HepG2 (cell line): Measurements from ENCODE around the gene ARGLU1. TPM values are rescaled to one million over a fixed set of nuclear protein-coding genes. Genes with fewer than 3 reads are reported as not detected.
A peak's percentile ranks its signal among the peaks of the same experiment; 100 is the strongest.

Source experiments
- ATAC-seq: fragments of 200-7000 bp; cut with Tn5 transposase; 3 replicates; pipeline ENCODE4 v1.9.1; 2020; ENCODE audit warnings: mild to moderate bottlenecking, moderate library complexity
- BruUV-seq: library from RNA; stranded (reverse); fragments of 400-500 nt; replicated peaks from 2 replicates; lab custom pipeline; 2021; lab: Mats Ljungman, UMichigan
- CTCF ChIA-PET: fragments of 300-600 bp; formaldehyde crosslinking; extraction: SDS; loops from one replicate; lab custom pipeline; 2021; ENCODE audit warnings: low total read pairs, inconsistent platforms, low intra/inter-chr PET ratio; lab: Yijun Ruan, JAX
- POLR2A ChIA-PET: fragments of 350-600 bp; sonication (Branson Sonifier 250); formaldehyde crosslinking; loops from one replicate; lab custom pipeline; 2020; ENCODE audit warnings: antibody characterized with exemption, inconsistent platforms; lab: Yijun Ruan, JAX
- DNase-seq: peaks from one replicate; pipeline ENCODE4 v3.0.0-alpha.2; 2015; ENCODE audit warnings: low spot score
- FAIRE-seq: peaks from 3 replicates; lab custom pipeline; 2011; peaks lifted over from hg19 to GRCh38; lab: Jason Lieb, UNC
- H2AFZ ChIP-seq: one replicate; pipeline ENCODE4 v1.6.1; 2011; ENCODE audit warnings: low read length, inconsistent platforms
- H3K27ac ChIP-seq: fragments of 300-600 bp; 3 replicates; pipeline ENCODE4 v1.8.0; 2011; ENCODE audit warnings: mixed run types, mild to moderate bottlenecking, mixed read lengths, low read length, inconsistent platforms; ENCODE audit not compliant: insufficient read depth; ENCODE audit errors: extremely low read length
- H3K27me3 ChIP-seq, 2 experiments: fragments of 200-600 bp in 1 of 2; 2 replicates in 1 of 2; 3 replicates in 1 of 2; pipeline versions ENCODE4 v1.6.0 to v1.8.0; 2011; ENCODE audit warnings: low read length in 2 of 2, mild to moderate bottlenecking in 2 of 2, moderate library complexity in 2 of 2, inconsistent platforms in 1 of 2; ENCODE audit not compliant: insufficient read depth in 2 of 2, control insufficient read depth in 1 of 2
- H3K36me3 ChIP-seq, 2 experiments: fragments of 200-600 bp in 1 of 2; replicated peaks in 1 of 2; 2 replicates in 1 of 2; 3 replicates in 1 of 2; pipeline versions ENCODE4 v1.5.1 to v1.8.0; 2011; ENCODE audit warnings: low read length in 2 of 2, inconsistent platforms in 1 of 2; ENCODE audit not compliant: insufficient read depth in 2 of 2, control insufficient read depth in 1 of 2
- H3K4me1 ChIP-seq: 2 replicates; pipeline ENCODE4 v1.5.1; 2012; ENCODE audit warnings: low read length, inconsistent platforms; ENCODE audit not compliant: insufficient read depth
- H3K4me2 ChIP-seq: 2 replicates; pipeline ENCODE4 v1.6.0; 2011; ENCODE audit warnings: low read depth, low read length, inconsistent platforms
- H3K4me3 ChIP-seq, 3 experiments: fragments of 200-600 bp in 1 of 3; sonication (generic), shearing (Covaris generic) in 1 of 3; replicated peaks in 1 of 3; 2 replicates each; pipeline ENCODE4 v1.5.1; 2011 to 2016; ENCODE audit warnings: low read length in 3 of 3, inconsistent platforms in 2 of 3, low read depth in 2 of 3, mild to moderate bottlenecking in 2 of 3, control low read depth in 1 of 3, mixed read lengths in 1 of 3; ENCODE audit not compliant: insufficient read depth in 1 of 3
- H3K79me2 ChIP-seq: one replicate; pipeline ENCODE4 v1.6.1; 2011; ENCODE audit warnings: low read length, inconsistent platforms; ENCODE audit not compliant: insufficient read depth
- H3K9ac ChIP-seq: 2 replicates; pipeline ENCODE4 v1.6.0; 2011; ENCODE audit warnings: mild to moderate bottlenecking, low read depth, low read length, inconsistent platforms; ENCODE audit not compliant: insufficient read depth
- H3K9me3 ChIP-seq: 2 replicates; pipeline ENCODE4 v1.5.1; 2012; ENCODE audit warnings: mild to moderate bottlenecking, low read length
- H4K20me1 ChIP-seq: 2 replicates; pipeline ENCODE4 v1.6.0; 2011; ENCODE audit warnings: inconsistent platforms, mild to moderate bottlenecking, low read length, moderate library complexity; ENCODE audit not compliant: insufficient read depth
- MAFF ChIP-seq: IDR thresholded peaks from 2 replicates; pipeline ENCODE4 v1.6.1; 2011; ENCODE audit warnings: low read depth, low read length, improper control_type of control experiment
- MAFK ChIP-seq, 2 experiments: IDR thresholded peaks in 1 of 2; conservative IDR thresholded peaks in 1 of 2; 2 replicates each; pipeline ENCODE4 v1.6.1; 2011; ENCODE audit warnings: improper control_type of control experiment in 2 of 2, low read length in 2 of 2
- RAD21 ChIP-seq: fragments of 450-650 bp; formaldehyde crosslinking; IDR thresholded peaks from 2 replicates; pipeline ENCODE4 v1.5.0; 2020; ENCODE audit warnings: mild to moderate bottlenecking
- TBX2 ChIP-seq: sonication (generic); formaldehyde crosslinking; IDR thresholded peaks from 2 replicates; pipeline ENCODE4 v1.5.0; 2020; ENCODE audit warnings: missing genetic modification reagents, mild to moderate bottlenecking, borderline replicate concordance
- ZNF30 ChIP-seq: sonication (generic); formaldehyde crosslinking; IDR thresholded peaks from 2 replicates; pipeline ENCODE4 v1.5.0; 2020; ENCODE audit warnings: mild to moderate bottlenecking, missing genetic modification reagents
- WGBS: methylation state at CpG from one replicate; pipeline ENCODE4 v1.1.6; 2017; ENCODE audit warnings: low lambda C conversion rate; 5-methylcytosine and 5-hydroxymethylcytosine counted together
- in situ Hi-C: cut with HindIII; loops from 2 replicates; pipeline ENCODE4 v1.10.0; 2017; ENCODE audit warnings: low pct_unique_long_range_greater_than_20kb; ENCODE audit not compliant: extremely low pct_ligation_motif_present
- intact Hi-C: fragments of 100-400 bp; cut with micrococcal nuclease; formaldehyde crosslinking; loops from one replicate; pipeline ENCODE4 v1.10.0; 2022; ENCODE audit not compliant: unreplicated experiment
- polyA plus RNA-seq, 8 experiments: library from polyadenylated mRNA; depleted of rRNA in 3 of 8; stranded (reverse) in 7 of 8; unstranded in 1 of 8; fragments of >200 nt; fragmentation: Illumina TruSeq in 4 of 8; extraction: Trizol in 4 of 8; gene quantifications; 2 replicates each; pipeline versions ENCODE4 v1.2.1 to v1.2.3, GENCODE V29; 2011 to 2016; ENCODE audit warnings: low read depth in 4 of 8, missing spikeins in 1 of 8, mixed read lengths in 1 of 8; ENCODE audit not compliant: insufficient read depth in 1 of 8
- total RNA-seq, 5 experiments: library from RNA; depleted of rRNA; stranded (reverse); fragments of >200 nt; fragmentation: Illumina TruSeq; extraction: Trizol; gene quantifications; 2 replicates each; pipeline ENCODE4 v1.2.3, GENCODE V29; 2016; ENCODE audit warnings: low read depth in 1 of 5

ARGLU1 gene
- total and polyA plus RNA-seq, 2 of the 13 experiments (the other 11 are each of a cell fraction or from before 2014, with no cell fraction given) = 47.1 to 70.6 TPM

DNA sequence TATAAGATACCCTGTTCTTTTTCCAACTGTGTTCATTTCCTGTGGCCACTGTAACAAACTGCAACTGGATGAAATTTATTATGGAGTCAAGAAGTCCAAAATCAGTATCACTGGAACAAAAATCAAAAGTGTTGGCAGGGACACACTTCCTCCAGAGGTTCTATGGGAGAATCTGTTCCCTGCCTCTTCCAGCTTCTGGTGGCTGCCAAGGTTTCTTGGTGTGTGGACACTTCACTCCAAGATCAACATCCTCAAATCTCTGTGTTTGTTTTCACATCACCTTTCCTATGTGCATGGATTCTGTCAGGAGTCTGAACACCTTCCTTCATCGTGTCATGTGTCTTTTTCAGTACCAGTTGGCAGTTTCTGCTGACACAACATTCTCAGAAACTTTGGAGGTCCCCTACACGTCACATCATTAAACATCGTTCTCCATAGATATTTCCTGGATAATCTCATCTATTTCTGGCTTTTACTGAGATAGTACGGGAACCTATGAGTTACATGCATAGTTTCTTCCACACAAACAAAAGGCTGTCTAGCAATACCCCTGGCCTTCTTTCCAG lies 17.3 kb downstream of the ARGLU1 start:
- H3K27ac ChIP-seq = no peak overlapping the region
- peak; percentile 78 for TF ChIP-seq MAFF
- peak; percentile 81 to 88 for TF ChIP-seq MAFK (conservative IDR thresholded peaks at IDR 0.05 in 1 of 2, IDR thresholded peaks at IDR 0.05 in 1 of 2; ENCODE audit: low read length in 2 of 2)
- TF ChIP-seq TBX2 (CRISPR knock-in tag) = no peak
- TF ChIP-seq, all 625 proteins: peak for 2
- WGBS = 97% methylated on average over 4 of the region's 4 CpGs
- Histone ChIP-seq H3K4me3 (no peak overlapping the region), H3K9ac (no peak overlapping the region), H3K79me2 (peaks cover 38% of the 10 kb centered on the region), H3K4me2 (no peak overlapping the region), H3K4me1 (no peaks in the 10 kb centered on the region), H2AFZ (no peak overlapping the region), H4K20me1 (peaks cover 12% of the 10 kb centered on the region), H3K36me3 (peaks cover 7 to 56% of the 10 kb centered on the region in 2 experiments; a peak in 4 of 5 replicates), H3K27me3 (no peaks in the 10 kb centered on the region), H3K9me3 (no peaks in the 10 kb centered on the region)
- FAIRE-seq (no peak), DNase-seq (no peak), ATAC-seq (no peak)
- ChIA-PET CTCF (no interaction called here), POLR2A (no interaction called here)
- BruUV-seq = no TSS peak
- intact Hi-C loops (loop anchor here (5.0 kb wide), 2 partner anchors 367 to 572 kb away; no protein-coding TSS in a partner anchor), in situ Hi-C loops (no loop called here)

DNA sequence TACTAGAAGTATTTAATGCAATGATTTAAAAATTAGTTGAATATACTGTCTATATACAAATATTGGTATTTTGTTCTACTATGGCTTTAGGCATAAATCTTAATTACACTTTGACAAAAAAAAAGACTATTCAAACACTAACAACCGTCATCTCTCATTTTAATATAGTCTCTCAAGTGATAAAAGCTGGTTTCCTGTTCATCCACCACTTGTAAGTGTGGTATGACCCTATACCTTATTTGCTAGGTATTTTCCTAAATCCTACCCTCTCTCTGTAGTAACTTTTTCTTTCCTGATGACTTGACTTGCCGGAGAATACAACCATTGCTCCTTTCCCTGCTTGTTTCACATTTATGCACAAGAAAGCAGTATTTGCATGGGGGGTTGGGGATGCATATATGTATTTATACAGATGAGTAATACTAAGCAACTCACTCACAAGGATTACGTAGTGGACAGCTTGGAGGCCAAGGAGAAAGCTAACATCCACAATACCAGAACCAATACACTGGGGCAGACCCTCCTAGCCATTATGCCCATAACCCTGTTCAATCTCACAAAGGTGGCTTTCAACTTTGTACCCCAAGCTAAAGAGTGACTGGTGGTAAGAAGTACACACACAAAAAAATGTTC lies 19.8 kb downstream of the ARGLU1 start:
- Histone ChIP-seq H3K4me3 (no peak overlapping the region), H2AFZ (no peak overlapping the region), H3K9me3 (no peaks in the 10 kb centered on the region), H4K20me1 (peaks cover 12% of the 10 kb centered on the region; the same call in 1 of the 2 replicates), H3K4me1 (no peaks in the 10 kb centered on the region), H3K36me3 (peaks cover 2 to 49% of the 10 kb centered on the region in 2 experiments; a peak in 4 of 5 replicates), H3K79me2 (peaks cover 25% of the 10 kb centered on the region), H3K9ac (no peak overlapping the region), H3K27me3 (no peaks in the 10 kb centered on the region), H3K4me2 (no peak overlapping the region), H3K27ac (no peak overlapping the region)
- in situ Hi-C loops = loop anchor here (25.0 kb wide), 2 partner anchors 1136 to 1986 kb away; no protein-coding TSS in a partner anchor
- TF ChIP-seq RAD21 (CRISPR knock-in tag) (no peak), ZNF30 (no peak)
- BruUV-seq = no TSS peak
- ATAC-seq (no peak), FAIRE-seq (no peak), DNase-seq (no peak)
- POLR2A ChIA-PET = no interaction called here
- CTCF ChIA-PET = no interaction called here
- intact Hi-C loops = no loop called here
- 97% methylated on average over 3 of the region's 3 CpGs for WGBS
